Measurements from ENCODE around the gene APELA.

Gene APELA
- total RNA-seq = 0 to 0.06 (median 0) reads per million in 9 experiments

- H3K27ac Mint-ChIP-seq = no peak within 1 kb of the TSS
- no peaks in the 10 kb centered on the region for H3K27me3 Mint-ChIP-seq
- DNase-seq = no peak
- peaks cover 5% of the 10 kb centered on the region for H3K36me3 Mint-ChIP-seq (ENCODE audit: insufficient read depth)
- H3K9me3 Mint-ChIP-seq = peaks cover 0 to 8% of the 10 kb centered on the region in 2 donors
- H3K4me3 Mint-ChIP-seq = no peak within 1 kb of the TSS
- no peak for ATAC-seq (replicated peaks)
- H3K4me1 Mint-ChIP-seq (ENCODE audit: low read depth in 2 of 2) = no peaks in the 10 kb centered on the region
These were observed at the start of gene APELA for GRCh38 chr4:164876700-164877324. Gene APELA, plus strand, starts transcription at chr4:164877178. Its CDS starts 154 bp downstream, at chr4:164877332.

DNA sequence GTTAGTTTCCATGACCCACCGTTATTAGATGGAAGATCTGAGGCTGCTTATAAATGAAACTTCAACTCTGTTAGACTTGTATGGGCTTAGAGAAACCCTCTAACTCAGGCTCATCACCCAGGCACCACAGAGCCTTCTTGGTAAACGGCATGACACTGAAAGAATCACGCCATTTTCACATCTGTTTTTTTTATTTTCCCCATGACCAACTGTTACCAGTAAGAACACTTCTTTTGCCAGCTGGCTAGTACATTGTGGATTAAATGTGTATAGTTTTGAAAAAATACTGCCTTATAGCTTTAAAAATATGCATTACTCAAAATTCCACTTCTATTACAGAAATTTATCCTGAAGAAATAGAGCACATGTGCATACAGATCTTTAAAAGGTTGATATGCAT, 48.0 kb upstream of the APELA start:
- ATAC-seq (replicated peaks) = no peak

DNA sequence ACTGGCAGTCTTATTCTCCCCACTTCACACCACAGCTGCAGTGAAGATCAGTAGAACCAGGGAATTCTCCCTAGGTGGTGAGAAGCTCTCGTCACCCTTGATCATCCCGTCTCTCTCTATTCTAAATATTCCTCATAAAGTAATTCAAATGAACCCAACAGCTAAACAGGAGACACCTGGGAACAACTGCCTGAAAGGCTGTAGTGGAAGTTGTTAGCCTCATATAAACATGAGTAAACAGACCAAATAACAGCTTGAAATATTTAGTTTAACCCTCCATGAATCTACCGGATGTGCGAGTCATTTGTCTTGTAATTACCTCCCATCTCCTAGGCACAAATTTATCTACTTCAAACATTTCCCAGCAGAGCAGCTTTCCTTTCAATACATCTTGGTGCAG, 30.4 kb upstream of the APELA start:
- ATAC-seq (replicated peaks) (no peak), DNase-seq (no peak)
- Mint-ChIP-seq H3K4me3 (no peak overlapping the region), H3K27me3 (no peaks in the 10 kb centered on the region), H3K27ac (no peak overlapping the region), H3K9me3 (no peaks in the 10 kb centered on the region), H3K4me1 (ENCODE audit: low read depth in 2 of 2) (no peaks in the 10 kb centered on the region), H3K36me3 (ENCODE audit: insufficient read depth) (no peaks in the 10 kb centered on the region)

More for the DNA sequence above, 48.0 kb upstream of the APELA start:
- no peak for DNase-seq
- H3K4me1 Mint-ChIP-seq (ENCODE audit: low read depth in 2 of 2) = no peaks in the 10 kb centered on the region
- H3K36me3 Mint-ChIP-seq (ENCODE audit: insufficient read depth) = no peaks in the 10 kb centered on the region
- H3K27me3 Mint-ChIP-seq = no peaks in the 10 kb centered on the region
- no peak overlapping the region for H3K27ac Mint-ChIP-seq
- H3K9me3 Mint-ChIP-seq = no peaks in the 10 kb centered on the region
- H3K4me3 Mint-ChIP-seq = no peak overlapping the region

DNA sequence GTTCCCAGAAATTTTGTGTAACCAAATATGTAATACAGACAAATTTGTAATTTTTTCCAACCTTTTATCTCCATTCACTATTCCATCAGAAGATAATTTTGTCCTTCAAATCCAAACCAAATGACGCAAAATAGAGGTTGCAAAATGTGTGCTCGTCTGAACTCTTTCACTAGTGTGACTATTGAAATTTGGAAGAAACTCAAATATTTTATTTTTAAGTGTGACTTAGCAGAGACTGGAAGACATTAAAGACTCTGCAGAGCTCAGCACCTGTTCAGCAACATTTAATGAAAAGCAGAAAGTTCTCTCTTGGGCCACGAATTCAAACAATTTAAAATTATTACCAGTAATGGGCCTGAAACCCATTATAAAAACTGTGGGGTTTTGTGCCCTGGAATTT, 30.0 kb upstream of the APELA start:
- DNase-seq = no peak
- no peak for ATAC-seq (replicated peaks)
- no peaks in the 10 kb centered on the region for H3K4me1 Mint-ChIP-seq (ENCODE audit: low read depth in 2 of 2)

DNA sequence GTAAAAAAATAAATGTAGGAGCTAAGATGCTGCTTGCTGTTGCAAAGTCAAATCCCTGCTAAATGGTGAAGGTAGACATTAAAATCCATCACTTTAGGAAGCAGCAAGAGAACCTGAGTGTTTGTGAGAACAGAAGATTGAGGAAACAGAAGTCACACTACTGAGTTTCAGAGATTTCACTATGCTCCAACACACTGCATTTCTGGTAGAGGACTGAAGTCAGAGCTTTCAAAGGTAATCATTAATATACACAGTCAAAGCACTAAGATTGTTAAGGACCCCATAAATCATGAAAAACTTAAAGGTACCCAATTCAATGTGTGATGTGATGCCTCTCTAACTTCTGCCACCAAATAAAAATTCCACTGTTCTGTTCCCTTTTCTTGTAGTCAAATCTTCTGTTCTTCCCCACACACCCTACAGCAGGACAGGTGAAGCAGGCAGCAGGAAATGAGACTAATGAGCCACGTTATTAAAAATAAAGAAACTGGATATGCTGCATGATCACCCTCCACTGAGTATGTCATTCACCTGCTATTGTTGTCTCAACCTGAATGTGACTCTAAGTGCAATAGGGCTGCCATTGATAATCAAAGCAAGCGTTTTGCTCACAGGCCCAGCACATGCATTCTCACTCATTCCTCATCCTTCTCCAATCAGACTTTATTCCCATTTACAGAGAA, 28.9 kb upstream of the APELA start:
- no peaks in the 10 kb centered on the region for H3K36me3 Mint-ChIP-seq (ENCODE audit: insufficient read depth)
- ATAC-seq (replicated peaks) (no peak), DNase-seq (no peak)
- no peak overlapping the region for H3K4me3 Mint-ChIP-seq
- H3K9me3 Mint-ChIP-seq = peaks cover 0 to 4% of the 10 kb centered on the region in 2 donors
- no peak overlapping the region for H3K27ac Mint-ChIP-seq
- no peaks in the 10 kb centered on the region for H3K27me3 Mint-ChIP-seq
- no peaks in the 10 kb centered on the region for H3K4me1 Mint-ChIP-seq (ENCODE audit: low read depth in 2 of 2)

More for the DNA sequence above, 30.0 kb upstream of the APELA start:
- Mint-ChIP-seq H3K36me3 (ENCODE audit: insufficient read depth) (no peaks in the 10 kb centered on the region), H3K9me3 (no peaks in the 10 kb centered on the region), H3K27me3 (no peaks in the 10 kb centered on the region), H3K4me3 (no peak overlapping the region), H3K27ac (no peak overlapping the region)

- Mint-ChIP-seq H3K9me3 (peaks cover 0 to 6% of the 10 kb centered on the region in 2 donors), H3K36me3 (ENCODE audit: insufficient read depth) (no peaks in the 10 kb centered on the region)
- DNase-seq = no peak
These were observed 20.6 kb upstream of the APELA start for GRCh38 chr4:164856396-164856795.

GRCh38 chr4:164866817-164867490, 10.0 kb upstream of the APELA start:
- H3K4me3 Mint-ChIP-seq = no peak overlapping the region
- peaks cover 0 to 2% of the 10 kb centered on the region in 2 donors for H3K9me3 Mint-ChIP-seq
- DNase-seq = no peak
- no peaks in the 10 kb centered on the region for H3K4me1 Mint-ChIP-seq (ENCODE audit: low read depth in 2 of 2)
- H3K27ac Mint-ChIP-seq = no peak overlapping the region
- no peaks in the 10 kb centered on the region for H3K27me3 Mint-ChIP-seq
- ATAC-seq (replicated peaks) = no peak
- H3K36me3 Mint-ChIP-seq (ENCODE audit: insufficient read depth) = no peaks in the 10 kb centered on the region

More at GRCh38 chr4:164856396-164856795, 20.6 kb upstream of the APELA start:
- H3K4me3 Mint-ChIP-seq = no peak overlapping the region
- H3K27me3 Mint-ChIP-seq = no peaks in the 10 kb centered on the region
- ATAC-seq (replicated peaks) = no peak
- no peaks in the 10 kb centered on the region for H3K4me1 Mint-ChIP-seq (ENCODE audit: low read depth in 2 of 2)
- H3K27ac Mint-ChIP-seq = no peak overlapping the region

- DNase-seq = no peak
- H3K27ac Mint-ChIP-seq = no peak overlapping the region
- H3K36me3 Mint-ChIP-seq (ENCODE audit: insufficient read depth) = peaks cover 5% of the 10 kb centered on the region
- no peak for ATAC-seq (replicated peaks)
- no peak overlapping the region for H3K4me3 Mint-ChIP-seq
- H3K27me3 Mint-ChIP-seq = no peaks in the 10 kb centered on the region
- peaks cover 2 to 8% of the 10 kb centered on the region in 2 donors for H3K9me3 Mint-ChIP-seq
- H3K4me1 Mint-ChIP-seq (ENCODE audit: low read depth in 2 of 2) = no peaks in the 10 kb centered on the region
These were observed 5.3 kb upstream of the APELA start for GRCh38 chr4:164871673-164872072.

DNA sequence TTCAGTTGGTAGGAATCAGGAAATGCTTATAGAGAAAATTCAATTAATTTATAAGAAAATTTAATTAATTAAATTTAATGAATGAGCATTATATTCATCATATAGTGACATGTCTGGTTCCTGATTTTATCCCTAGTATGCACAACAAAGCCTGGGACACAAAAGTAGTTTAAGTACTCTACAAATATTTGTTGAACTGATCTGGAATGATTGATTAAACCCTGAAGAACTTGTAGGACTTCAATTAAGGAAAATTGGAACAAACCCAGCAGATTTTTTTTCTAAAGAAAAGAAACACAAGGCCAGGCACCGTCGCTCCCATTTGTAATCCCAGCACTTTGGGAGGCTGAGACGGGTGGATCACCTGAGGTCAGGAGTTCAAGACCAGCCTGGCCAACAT, 4.5 kb upstream of the APELA start:
- no peaks in the 10 kb centered on the region for H3K27me3 Mint-ChIP-seq
- DNase-seq (no peak), ATAC-seq (replicated peaks) (no peak)
- no peak overlapping the region for H3K4me3 Mint-ChIP-seq
- peaks cover 2 to 8% of the 10 kb centered on the region in 2 donors for H3K9me3 Mint-ChIP-seq
- no peak overlapping the region for H3K27ac Mint-ChIP-seq
- H3K36me3 Mint-ChIP-seq (ENCODE audit: insufficient read depth) = peaks cover 5% of the 10 kb centered on the region
- H3K4me1 Mint-ChIP-seq (ENCODE audit: low read depth in 2 of 2) = no peaks in the 10 kb centered on the region

DNA sequence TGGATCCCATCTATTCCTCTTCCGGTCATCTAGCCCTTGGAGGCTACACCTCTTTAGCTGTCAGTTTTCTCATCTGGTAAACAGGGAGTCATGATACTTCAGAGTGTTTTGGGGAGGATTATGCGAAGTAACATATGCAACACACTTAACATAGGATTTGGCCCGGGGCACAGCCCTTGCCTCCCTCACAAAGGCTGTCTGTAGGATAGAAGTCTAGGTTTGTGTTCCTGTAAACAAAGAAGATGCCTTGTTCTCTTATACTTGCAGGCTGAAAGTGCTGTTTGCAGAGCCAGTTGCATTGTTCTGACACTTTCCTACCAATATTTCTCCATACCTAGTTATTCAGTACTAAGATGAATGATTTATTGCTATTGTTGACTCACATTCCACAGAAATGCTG, 2.2 kb upstream of the APELA start:
- Mint-ChIP-seq H3K9me3 (peaks cover 2 to 8% of the 10 kb centered on the region in 2 donors), H3K27me3 (no peaks in the 10 kb centered on the region), H3K36me3 (ENCODE audit: insufficient read depth) (peaks cover 5% of the 10 kb centered on the region), H3K27ac (no peak overlapping the region), H3K4me3 (no peak overlapping the region), H3K4me1 (ENCODE audit: low read depth in 2 of 2) (no peaks in the 10 kb centered on the region)
- ATAC-seq (replicated peaks) (no peak), DNase-seq (no peak)

DNA sequence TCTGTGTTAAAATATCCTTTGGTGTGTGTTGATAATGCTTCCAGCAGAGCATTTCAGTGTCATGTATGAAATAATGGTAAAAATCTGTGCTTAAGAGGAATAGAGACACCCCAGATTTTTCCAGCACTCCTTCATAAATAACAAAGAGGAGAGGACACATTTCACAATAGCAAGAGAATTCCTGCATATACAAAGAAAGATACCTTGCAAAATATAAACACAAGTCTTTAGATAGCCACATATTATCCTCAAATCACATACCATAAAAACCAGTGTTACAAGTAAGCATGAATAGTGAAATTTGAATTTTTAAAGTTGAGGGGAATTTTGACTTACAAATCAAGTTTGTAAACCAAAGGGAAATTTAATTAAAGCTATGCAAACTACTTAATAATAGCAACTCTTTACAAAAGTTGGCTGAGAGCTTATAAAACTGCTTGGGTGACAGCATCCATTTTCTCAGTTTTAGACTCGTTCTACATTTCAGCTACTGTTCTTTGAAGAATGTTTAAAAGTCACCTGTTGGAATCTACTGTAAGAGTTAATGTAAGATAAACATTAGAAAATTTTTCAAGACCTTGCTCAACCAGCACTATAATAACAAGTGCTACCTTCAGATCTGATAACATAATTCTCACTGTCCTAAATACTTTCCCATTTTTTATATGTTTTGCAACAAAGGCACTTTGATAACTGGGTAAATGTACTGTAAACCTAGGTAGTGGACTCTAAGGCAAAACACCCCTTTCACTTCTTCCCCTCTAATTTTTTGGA, 3.7 kb downstream of the APELA start:
- Mint-ChIP-seq H3K4me3 (no peak overlapping the region), H3K27me3 (peaks cover 0 to 6% of the 10 kb centered on the region in 2 donors), H3K27ac (no peak overlapping the region), H3K36me3 (ENCODE audit: insufficient read depth) (no peaks in the 10 kb centered on the region), H3K9me3 (peaks cover 4 to 7% of the 10 kb centered on the region in 2 donors), H3K4me1 (ENCODE audit: low read depth in 2 of 2) (no peaks in the 10 kb centered on the region)
- ATAC-seq (replicated peaks) (no peak), DNase-seq (no peak)

DNA sequence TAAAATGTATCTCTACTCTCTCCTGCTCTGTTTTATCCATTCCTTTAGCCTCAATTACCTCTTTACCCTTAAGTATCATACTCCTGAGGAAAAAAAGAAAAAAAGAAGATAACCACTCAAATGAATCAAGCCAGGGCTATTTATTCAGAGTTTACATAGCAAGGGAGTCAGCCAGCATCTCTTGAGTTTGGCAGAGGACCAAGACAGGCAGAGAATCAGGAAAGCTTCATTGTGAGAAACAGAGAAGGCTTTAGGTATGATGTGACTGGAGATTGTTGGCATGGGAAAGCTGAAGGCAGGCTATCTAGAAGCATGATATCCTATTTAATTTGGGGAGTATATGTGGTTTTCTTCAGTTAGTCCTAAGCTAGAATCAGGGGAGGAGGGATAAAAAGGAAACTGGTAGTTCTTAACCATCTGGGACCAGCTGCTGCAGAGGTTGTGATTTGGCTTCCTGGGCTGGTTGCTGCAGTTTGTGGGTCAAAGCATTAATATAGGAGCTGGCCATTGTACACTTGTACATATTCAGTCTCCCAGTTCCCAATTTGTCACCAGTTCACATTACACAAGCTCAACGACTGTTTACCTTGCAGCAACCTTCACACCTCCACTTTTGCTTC, 11.2 kb downstream of the APELA start:
- no peaks in the 10 kb centered on the region for H3K4me1 Mint-ChIP-seq (ENCODE audit: low read depth in 2 of 2)
- no peak overlapping the region for H3K27ac Mint-ChIP-seq
- ATAC-seq (replicated peaks) (no peak), DNase-seq (no peak)
- no peaks in the 10 kb centered on the region for H3K36me3 Mint-ChIP-seq (ENCODE audit: insufficient read depth)
- H3K9me3 Mint-ChIP-seq = peaks cover under 1 to 1% of the 10 kb centered on the region in 2 donors
- no peak overlapping the region for H3K4me3 Mint-ChIP-seq
- H3K27me3 Mint-ChIP-seq = peaks cover 11 to 14% of the 10 kb centered on the region in 2 donors

DNA sequence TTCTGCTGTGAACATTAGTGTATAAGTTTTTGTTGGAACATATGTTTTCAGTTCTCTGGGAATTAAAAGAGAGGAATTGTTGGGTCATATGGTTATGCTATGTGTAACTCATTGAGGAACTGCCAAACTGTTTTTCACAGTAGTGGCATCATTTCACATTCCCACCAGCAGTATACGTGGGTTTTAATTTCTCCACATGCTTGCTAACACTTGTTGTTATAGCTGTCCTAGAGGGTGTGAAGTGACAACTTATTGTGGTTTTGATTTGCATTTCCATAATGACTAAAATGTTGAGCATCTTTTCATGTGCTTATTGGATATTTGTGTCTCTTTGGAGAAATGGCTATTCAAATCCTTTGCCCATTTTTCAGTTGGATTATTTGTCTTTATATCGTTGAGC, 13.7 kb downstream of the APELA start:
- Mint-ChIP-seq H3K36me3 (ENCODE audit: insufficient read depth) (no peaks in the 10 kb centered on the region), H3K4me3 (no peak overlapping the region)

More for the DNA sequence above, 13.7 kb downstream of the APELA start:
- Mint-ChIP-seq H3K9me3 (no peaks in the 10 kb centered on the region), H3K27ac (no peak overlapping the region), H3K4me1 (ENCODE audit: low read depth in 2 of 2) (no peaks in the 10 kb centered on the region), H3K27me3 (peaks cover 11 to 13% of the 10 kb centered on the region in 2 donors)
- DNase-seq (no peak), ATAC-seq (replicated peaks) (no peak)

Data from effector memory CD8-positive, alpha-beta T cell (primary cell).